ENCODE measurements around the gene CHRDL2.

GRCh38 chr11:74682731-74683278, 48.4 kb downstream of the CHRDL2 start:
- TF ChIP-seq CTCF (IDR thresholded peaks at IDR 0.05 in 4 of 5, conservative IDR thresholded peaks at IDR 0.05 in 1 of 5): no peak
- TF ChIP-seq POLR2A (IDR thresholded peaks at IDR 0.05): no peak

Measured in gastrocnemius medialis (tissue), 4 donors.